GM12878 (cell line): ENCODE measurements around the gene RPL19. TPM values are rescaled to one million over a fixed set of nuclear protein-coding genes. Genes with fewer than 3 reads are reported as not detected.

Source experiments
- ASH2L ChIP-seq: fragments of 300-600, 200-600 bp; sonication (generic); IDR thresholded peaks from 2 replicates; pipeline ENCODE4 v1.6.1; 2017; ENCODE audit warnings: low read depth, mild to moderate bottlenecking, borderline replicate concordance
- BCLAF1 ChIP-seq: fragments of 450-650 bp; IDR thresholded peaks from 2 replicates; pipeline ENCODE4 v1.6.1; 2017; ENCODE audit warnings: antibody characterized with exemption, mild to moderate bottlenecking, moderate library complexity
- CBFB ChIP-seq: IDR thresholded peaks from 2 replicates; pipeline ENCODE4 v1.6.1; 2016; ENCODE audit warnings: antibody characterized with exemption, low read depth
- CHD4 ChIP-seq: fragments of 200-600 bp; sonication (generic); IDR thresholded peaks from 2 replicates; pipeline ENCODE4 v1.6.1; 2016; ENCODE audit warnings: mild to moderate bottlenecking
- ESRRA ChIP-seq: IDR thresholded peaks from 2 replicates; pipeline ENCODE4 v1.6.1; 2012; ENCODE audit warnings: mild to moderate bottlenecking, low read length, improper control_type of control experiment
- FOXM1 ChIP-seq: IDR thresholded peaks from 2 replicates; pipeline ENCODE4 v1.6.1; 2012; ENCODE audit warnings: low read depth, mild to moderate bottlenecking, inconsistent platforms, low read length, moderate library complexity
- HDGF ChIP-seq: fragments of 450-650 bp; IDR thresholded peaks from 2 replicates; pipeline ENCODE4 v1.6.1; 2016; ENCODE audit warnings: antibody characterized with exemption
- IKZF1 ChIP-seq: fragments of 450-650 bp; conservative IDR thresholded peaks from 2 replicates; pipeline ENCODE4 v1.6.1; 2017; ENCODE audit warnings: antibody characterized with exemption, mild to moderate bottlenecking
- REST ChIP-seq: IDR thresholded peaks from 2 replicates; pipeline ENCODE4 v1.6.1; 2012; ENCODE audit warnings: mild to moderate bottlenecking, low read depth, low read length
- SMC3 ChIP-seq: IDR thresholded peaks from 2 replicates; pipeline ENCODE4 v1.6.1; 2011; ENCODE audit warnings: low read length, improper control_type of control experiment, borderline replicate concordance
- SPI1 ChIP-seq: IDR thresholded peaks from 2 replicates; pipeline ENCODE4 v1.6.1; 2011; ENCODE audit warnings: low read depth, mild to moderate bottlenecking, low read length, moderate library complexity, borderline replicate concordance; ENCODE audit not compliant: insufficient read depth
- SREBF2 ChIP-seq: IDR thresholded peaks from 2 replicates; pipeline ENCODE4 v1.6.1; 2012; ENCODE audit warnings: mild to moderate bottlenecking, low read length
- SUPT20H ChIP-seq: IDR thresholded peaks from 2 replicates; pipeline ENCODE4 v1.6.1; 2011; ENCODE audit warnings: low read depth, mild to moderate bottlenecking, low read length, moderate library complexity, borderline replicate concordance; ENCODE audit not compliant: control insufficient read depth
- ZBTB40 ChIP-seq: fragments of 450-650 bp; IDR thresholded peaks from 2 replicates; pipeline ENCODE4 v1.6.1; 2016; ENCODE audit warnings: mild to moderate bottlenecking, moderate library complexity, borderline replicate concordance
- ZNF274 ChIP-seq: IDR thresholded peaks from one replicate; pipeline ENCODE4 v1.8.0; 2011; ENCODE audit not compliant: insufficient read length, insufficient read depth
- ZZZ3 ChIP-seq: IDR thresholded peaks from 2 replicates; pipeline ENCODE4 v1.6.1; 2011; ENCODE audit warnings: low read depth; ENCODE audit not compliant: control insufficient read depth, insufficient read length
- polyA plus RNA-seq, 11 experiments: library from polyadenylated mRNA; depleted of rRNA in 4 of 11; unstranded in 6 of 11; stranded (reverse) in 5 of 11; fragments of >200 nt; fragmentation: Nextera tagmentation in 4 of 11; fragmentation: Illumina TruSeq in 1 of 11; extraction: Ambion mirVana in 4 of 11; extraction: Trizol in 1 of 11; gene quantifications; 1 replicate in 1 of 11; 2 replicates in 10 of 11; pipeline versions ENCODE4 v1.2.1 to v1.2.3, GENCODE V29; 2011 to 2016; ENCODE audit warnings: inconsistent platforms in 2 of 11, missing spikeins in 2 of 11, low read depth in 1 of 11
- total RNA-seq, 4 experiments: library from RNA; depleted of rRNA in 3 of 4; stranded (reverse); fragments of >200 nt in 3 of 4; fragmentation: Illumina TruSeq in 1 of 4; extraction: Trizol in 1 of 4; gene quantifications; 2 replicates each; pipeline versions ENCODE4 v1.2.1 to v1.2.3, GENCODE V29; 2013 to 2021
- TF ChIP-seq, protein P1 (sequence below): fragments of 150-350 bp; IDR thresholded peaks from 2 replicates; pipeline ENCODE4 v1.6.1; 2016; ENCODE audit warnings: low read depth, low read length

The RPL19 gene
- total and polyA plus RNA-seq, 10 of the 15 experiments (the other 5 are each of a cell fraction or from before 2014, with no cell fraction given) = 1,862 to 5,536 (median 3,836) TPM

- TF ChIP-seq ZBTB40 (no peak), ASH2L (no peak), HDGF (peak; percentile 78; the same call in 1 of the 2 replicates), ZNF274 (no peak), SMC3 (peak; percentile 26; the same call in 1 of the 2 replicates), SREBF2 (no peak), CHD4 (no peak), ESRRA (no peak), BCLAF1 (no peak), REST (no peak), SUPT20H (no peak), ZZZ3 (no peak), CBFB (no peak), SPI1 (no peak), FOXM1 (no peak), IKZF1 (peak; percentile 78; the same call in 1 of the 2 replicates)
- TF ChIP-seq, protein P1, sequence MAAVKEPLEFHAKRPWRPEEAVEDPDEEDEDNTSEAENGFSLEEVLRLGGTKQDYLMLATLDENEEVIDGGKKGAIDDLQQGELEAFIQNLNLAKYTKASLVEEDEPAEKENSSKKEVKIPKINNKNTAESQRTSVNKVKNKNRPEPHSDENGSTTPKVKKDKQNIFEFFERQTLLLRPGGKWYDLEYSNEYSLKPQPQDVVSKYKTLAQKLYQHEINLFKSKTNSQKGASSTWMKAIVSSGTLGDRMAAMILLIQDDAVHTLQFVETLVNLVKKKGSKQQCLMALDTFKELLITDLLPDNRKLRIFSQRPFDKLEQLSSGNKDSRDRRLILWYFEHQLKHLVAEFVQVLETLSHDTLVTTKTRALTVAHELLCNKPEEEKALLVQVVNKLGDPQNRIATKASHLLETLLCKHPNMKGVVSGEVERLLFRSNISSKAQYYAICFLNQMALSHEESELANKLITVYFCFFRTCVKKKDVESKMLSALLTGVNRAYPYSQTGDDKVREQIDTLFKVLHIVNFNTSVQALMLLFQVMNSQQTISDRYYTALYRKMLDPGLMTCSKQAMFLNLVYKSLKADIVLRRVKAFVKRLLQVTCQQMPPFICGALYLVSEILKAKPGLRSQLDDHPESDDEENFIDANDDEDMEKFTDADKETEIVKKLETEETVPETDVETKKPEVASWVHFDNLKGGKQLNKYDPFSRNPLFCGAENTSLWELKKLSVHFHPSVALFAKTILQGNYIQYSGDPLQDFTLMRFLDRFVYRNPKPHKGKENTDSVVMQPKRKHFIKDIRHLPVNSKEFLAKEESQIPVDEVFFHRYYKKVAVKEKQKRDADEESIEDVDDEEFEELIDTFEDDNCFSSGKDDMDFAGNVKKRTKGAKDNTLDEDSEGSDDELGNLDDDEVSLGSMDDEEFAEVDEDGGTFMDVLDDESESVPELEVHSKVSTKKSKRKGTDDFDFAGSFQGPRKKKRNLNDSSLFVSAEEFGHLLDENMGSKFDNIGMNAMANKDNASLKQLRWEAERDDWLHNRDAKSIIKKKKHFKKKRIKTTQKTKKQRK = no peak
Observed at GRCh38 chr17:39164675-39165143, 35.4 kb upstream of the RPL19 start (continued).
